LNCaP clone FGC (cell line): ENCODE measurements around the gene PROK1.

Experiments used
- DNase-seq: peaks from one replicate; pipeline ENCODE4 v3.0.0-alpha.2; 2011; ENCODE audit warnings: low read depth
- H3K4me3 ChIP-seq: 2 replicates; pipeline ENCODE4 v1.5.1; 2011; ENCODE audit warnings: mild to moderate bottlenecking, low read depth, low read length, control low read depth
- CTCF ChIP-seq: IDR thresholded peaks from 2 replicates; pipeline ENCODE4 v1.5.1; 2012; ENCODE audit warnings: mild to moderate bottlenecking; ENCODE audit not compliant: control insufficient read depth, insufficient read depth; ENCODE audit errors: extremely low read depth

PROK1 gene

DNA sequence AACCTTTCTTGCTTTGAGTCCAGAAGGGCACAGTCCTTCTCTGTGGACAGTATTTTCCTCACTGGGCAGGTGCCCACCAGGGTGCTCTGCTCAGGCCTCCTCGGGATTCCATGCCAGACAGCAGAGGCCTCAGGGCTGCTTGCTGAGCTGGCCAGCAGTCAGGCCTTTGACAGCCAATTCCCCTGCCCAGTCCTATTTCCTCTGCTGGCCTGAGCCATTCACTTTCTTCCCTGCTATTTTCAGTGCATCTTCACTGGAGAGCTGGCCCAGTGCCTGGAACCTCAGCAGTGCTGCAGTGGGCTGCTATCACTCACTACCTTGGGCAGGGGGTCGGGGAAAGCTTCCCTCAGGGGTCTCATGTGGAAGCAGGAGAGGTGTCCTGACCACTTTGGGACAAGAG, 34.8 kb downstream of the PROK1 start:
- TF ChIP-seq CTCF, result no peak
- no peak for DNase-seq
- no peak overlapping the region for H3K4me3 ChIP-seq

GRCh38 chr1:110487726-110488125, 36.8 kb downstream of the PROK1 start:
- H3K4me3 ChIP-seq, result no peak overlapping the region
- no peak for DNase-seq
- no peak for TF ChIP-seq CTCF

GRCh38 chr1:110488161-110488560, 37.2 kb downstream of the PROK1 start:
- DNase-seq, result no peak
- no peak overlapping the region for H3K4me3 ChIP-seq
- TF ChIP-seq CTCF, result no peak

- no peak for DNase-seq
- H3K4me3 ChIP-seq, result no peak overlapping the region
- TF ChIP-seq CTCF, result no peak
Measured at GRCh38 chr1:110488867-110489266, 37.9 kb downstream of the PROK1 start.

DNA sequence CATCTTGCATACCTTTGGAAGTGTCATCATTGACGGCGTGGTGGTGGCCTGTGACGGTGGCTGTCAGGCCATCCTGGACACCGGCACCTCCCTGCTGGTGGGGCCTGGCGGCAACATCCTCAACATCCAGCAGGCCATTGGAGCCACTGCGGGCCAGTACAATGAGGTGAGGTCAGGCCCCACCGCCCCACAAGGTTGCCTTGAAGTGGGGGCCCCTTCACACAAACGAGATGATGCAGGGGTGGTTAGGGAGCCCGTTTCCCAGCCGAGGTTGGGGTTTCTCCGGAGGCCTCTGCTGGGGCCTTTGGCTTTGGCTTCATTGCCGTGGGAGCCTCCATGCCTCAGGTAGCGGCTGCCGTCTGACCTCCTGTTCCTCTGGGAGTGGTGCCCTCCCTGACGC, 38.5 kb downstream of the PROK1 start:
- DNase-seq, result no peak
- TF ChIP-seq CTCF, result no peak

GRCh38 chr1:110489973-110490542, 39.1 kb downstream of the PROK1 start:
- H3K4me3 ChIP-seq, result no peak overlapping the region
- no peak for TF ChIP-seq CTCF
- no peak for DNase-seq

More for the DNA sequence above, 38.5 kb downstream of the PROK1 start:
- no peak overlapping the region for H3K4me3 ChIP-seq

- no peak for DNase-seq
- no peak for TF ChIP-seq CTCF
- no peak overlapping the region for H3K4me3 ChIP-seq
Measured at GRCh38 chr1:110490791-110491451, 40.0 kb downstream of the PROK1 start.
